Measurements from ENCODE around the gene THAP2.

GRCh38 chr12:71640316-71640715, 23.8 kb upstream of the THAP2 start:
- TF ChIP-seq CTCF (IDR thresholded peaks at IDR 0.05; ENCODE audit: extremely low read depth in 1 of 2, insufficient read depth in 1 of 2, low read depth in 1 of 2, low read length in 2 of 2) (no peak), MYC (IDR thresholded peaks at IDR 0.05; ENCODE audit: low read depth, low read length) (no peak), JUN (IDR thresholded peaks at IDR 0.05; ENCODE audit: borderline replicate concordance, insufficient read depth, insufficient read length, low read depth) (no peak), POLR2A (IDR thresholded peaks at IDR 0.05; ENCODE audit: low read depth, low read length) (no peak)

All from endothelial cell of umbilical vein (primary cell).